Mesodermal cell (in vitro differentiated cells): ENCODE data around the gene PRDX6.
"Not testable (repeated sequence)": the region's sequence is repeated elsewhere in the genome, so short reads cannot be mapped to it uniquely, and the experiment has no call there.

ENCODE experiments used
- H3K27ac ChIP-seq: 2 replicates; pipeline ENCODE4 v1.7.0; 2013; ENCODE audit warnings: mild to moderate bottlenecking, low read depth, low read length, moderate library complexity; ENCODE audit not compliant: severe bottlenecking
- H3K36me3 ChIP-seq: 2 replicates; pipeline ENCODE4 v1.7.1; 2013; ENCODE audit warnings: mild to moderate bottlenecking, low read length, moderate library complexity; ENCODE audit not compliant: control insufficient read depth, insufficient read depth
- H3K4me1 ChIP-seq: one replicate; pipeline ENCODE4 v1.7.1; 2013; ENCODE audit warnings: mild to moderate bottlenecking, low read length; ENCODE audit not compliant: insufficient read depth, control insufficient read depth, poor library complexity, severe bottlenecking
- H3K4me3 ChIP-seq: 2 replicates; pipeline ENCODE4 v1.7.0; 2013; ENCODE audit warnings: low read length, control low read depth, mild to moderate bottlenecking; ENCODE audit not compliant: insufficient read depth, poor library complexity, severe bottlenecking; ENCODE audit errors: extremely low read depth
- H3K9me3 ChIP-seq: 2 replicates; pipeline ENCODE4 v1.7.1; 2013; ENCODE audit warnings: mild to moderate bottlenecking, low read length, moderate library complexity; ENCODE audit not compliant: control insufficient read depth
- WGBS, 2 experiments: methylation state at CpG; one replicate each; pipeline ENCODE4 v1.1.5; 2013; ENCODE audit warnings: missing lambda C conversion rate in 2 of 2; ENCODE audit not compliant: insufficient coverage in 2 of 2; 5-methylcytosine and 5-hydroxymethylcytosine counted together

PRDX6 gene

GRCh38 chr1:173514503-173514902 lies 37.4 kb downstream of the PRDX6 start:
- not testable (repeated sequence) for H3K36me3 ChIP-seq, H3K4me3 ChIP-seq, H3K27ac ChIP-seq, H3K9me3 ChIP-seq, H3K4me1 ChIP-seq
- 80% methylated on average over 1 of the region's 1 CpG; no CpG with 5 or more reads in 1 of the 2 experiments for WGBS, 2 experiments

DNA sequence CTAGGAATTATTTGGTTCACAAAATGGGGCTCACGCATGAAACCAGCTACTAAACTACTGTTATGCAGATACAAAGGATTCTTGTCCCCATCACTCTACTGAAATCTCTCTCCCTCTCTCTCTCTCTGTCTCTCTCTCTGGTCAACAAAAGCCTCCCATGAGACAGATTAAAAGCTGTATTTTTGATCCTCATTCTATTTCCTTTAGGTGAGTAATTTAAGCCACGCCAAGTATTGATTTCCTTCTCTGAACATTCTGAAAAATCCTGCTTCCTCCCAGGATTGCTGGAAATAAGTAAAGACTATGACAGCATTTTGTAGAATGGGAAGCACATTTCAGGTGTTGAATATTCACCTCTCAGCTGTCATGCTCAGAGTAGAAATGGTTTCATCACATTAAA lies 43.7 kb downstream of the PRDX6 start:
- H3K9me3 ChIP-seq, result no peaks in the 10 kb centered on the region
- WGBS, 2 experiments, result 90 to 100% methylated on average over 1 of the region's 2 CpGs
- no peaks in the 10 kb centered on the region for H3K36me3 ChIP-seq
- H3K27ac ChIP-seq, result no peak overlapping the region
- peaks cover 7% of the 10 kb centered on the region for H3K4me1 ChIP-seq
- no peak overlapping the region for H3K4me3 ChIP-seq

- Histone ChIP-seq H3K27ac (no peak overlapping the region), H3K4me1 (peaks cover 6% of the 10 kb centered on the region), H3K4me3 (no peak overlapping the region), H3K9me3 (no peaks in the 10 kb centered on the region), H3K36me3 (no peaks in the 10 kb centered on the region)
- 100% methylated on average over 1 of the region's 3 CpGs; no CpG with 5 or more reads in 1 of the 2 experiments for WGBS, 2 experiments
Measured at GRCh38 chr1:173523329-173523728, 46.2 kb downstream of the PRDX6 start.

GRCh38 chr1:173525926-173526325 lies 48.8 kb downstream of the PRDX6 start:
- no peak overlapping the region for H3K4me3 ChIP-seq
- peaks cover 7% of the 10 kb centered on the region for H3K4me1 ChIP-seq
- no peaks in the 10 kb centered on the region for H3K36me3 ChIP-seq
- H3K9me3 ChIP-seq, result no peaks in the 10 kb centered on the region
- no peak overlapping the region for H3K27ac ChIP-seq
- 86 to 89% methylated on average over 1 of the region's 1 CpG for WGBS, 2 experiments

GRCh38 chr1:173527151-173527826 lies 50.2 kb downstream of the PRDX6 start:
- 100% methylated on average over 1 of the region's 3 CpGs; no CpG with 5 or more reads in 1 of the 2 experiments for WGBS, 2 experiments
- Histone ChIP-seq H3K27ac (no peak overlapping the region), H3K9me3 (no peaks in the 10 kb centered on the region)

GRCh38 chr1:173529106-173529505 lies 52.0 kb downstream of the PRDX6 start:
- Histone ChIP-seq H3K9me3 (no peaks in the 10 kb centered on the region), H3K36me3 (no peaks in the 10 kb centered on the region), H3K27ac (no peak overlapping the region), H3K4me1 (peaks cover 9% of the 10 kb centered on the region), H3K4me3 (no peak overlapping the region)
- WGBS, 2 experiments, result no CpG with 5 or more reads among the region's 4 CpGs

More at GRCh38 chr1:173527151-173527826, 50.2 kb downstream of the PRDX6 start:
- Histone ChIP-seq H3K4me3 (no peak overlapping the region), H3K4me1 (peaks cover 9% of the 10 kb centered on the region), H3K36me3 (no peaks in the 10 kb centered on the region)

GRCh38 chr1:173530795-173531693 lies 53.9 kb downstream of the PRDX6 start:
- H3K4me1 ChIP-seq, result peaks cover 9% of the 10 kb centered on the region

GRCh38 chr1:173532237-173532636 lies 55.1 kb downstream of the PRDX6 start:
- Histone ChIP-seq H3K27ac (no peak overlapping the region), H3K4me3 (no peak overlapping the region), H3K9me3 (no peaks in the 10 kb centered on the region), H3K4me1 (peaks cover 9% of the 10 kb centered on the region), H3K36me3 (no peaks in the 10 kb centered on the region)

More at GRCh38 chr1:173530795-173531693, 53.9 kb downstream of the PRDX6 start:
- Histone ChIP-seq H3K27ac (no peak overlapping the region), H3K9me3 (no peaks in the 10 kb centered on the region), H3K4me3 (no peak overlapping the region), H3K36me3 (no peaks in the 10 kb centered on the region)
- 48 to 56% methylated on average over 4 of the region's 4 CpGs for WGBS, 2 experiments

- H3K9me3 ChIP-seq, result no peaks in the 10 kb centered on the region
- no peaks in the 10 kb centered on the region for H3K4me1 ChIP-seq
- no peak overlapping the region for H3K27ac ChIP-seq
- H3K4me3 ChIP-seq, result no peak overlapping the region
- no peaks in the 10 kb centered on the region for H3K36me3 ChIP-seq
Measured at GRCh38 chr1:173536223-173536622, 59.1 kb downstream of the PRDX6 start.
